Neural progenitor cell (in vitro differentiated cells): ENCODE measurements around the gene TEX26. TPM values are rescaled to one million over a fixed set of nuclear protein-coding genes. Genes with fewer than 3 reads are reported as not detected.
A peak's percentile ranks its signal among the peaks of the same experiment; 100 is the strongest.

Experiments used
- DNase-seq: peaks from one replicate; pipeline ENCODE4 v3.0.0-alpha.2; 2016; ENCODE audit warnings: low spot score
- H2AFZ ChIP-seq: fragments of 200-600 bp; sonication (generic); replicated peaks from 2 replicates; pipeline ENCODE4 v1.6.1; 2016; ENCODE audit warnings: antibody characterized with exemption
- H3F3A ChIP-seq: fragments of 200-600 bp; sonication (generic); 2 replicates; pipeline ENCODE4 v1.6.1; 2016; ENCODE audit warnings: antibody characterized with exemption, low read depth
- H3K27ac ChIP-seq: fragments of 200-600 bp; sonication (generic); 2 replicates; pipeline ENCODE4 v1.5.1; 2016; ENCODE audit warnings: mild to moderate bottlenecking
- H3K27me3 ChIP-seq: fragments of 200-600 bp; sonication (generic); 2 replicates; pipeline ENCODE4 v1.6.1; 2016; ENCODE audit warnings: mild to moderate bottlenecking, moderate library complexity
- H3K36me3 ChIP-seq: fragments of 200-600 bp; sonication (generic); 2 replicates; pipeline ENCODE4 v1.5.1; 2016
- H3K4me1 ChIP-seq: fragments of 200-600 bp; sonication (generic); 2 replicates; pipeline ENCODE4 v1.6.1; 2016; ENCODE audit warnings: mixed run types
- H3K4me2 ChIP-seq: fragments of 200-600 bp; sonication (generic); 2 replicates; pipeline ENCODE4 v1.6.1; 2016
- H3K4me3 ChIP-seq: fragments of 200-600 bp; sonication (generic); 2 replicates; pipeline ENCODE4 v1.5.1; 2016
- H3K79me2 ChIP-seq: fragments of 200-600 bp; sonication (generic); 2 replicates; pipeline ENCODE4 v1.6.1; 2016; ENCODE audit warnings: low read depth
- H3K9ac ChIP-seq: fragments of 200-600 bp; sonication (generic); 2 replicates; pipeline ENCODE4 v1.6.1; 2016
- H3K9me3 ChIP-seq: fragments of 200-600 bp; sonication (generic); 2 replicates; pipeline ENCODE4 v1.5.1; 2016; ENCODE audit warnings: low read depth
- H4K20me1 ChIP-seq: fragments of 200-600 bp; sonication (generic); 2 replicates; pipeline ENCODE4 v1.6.1; 2016; ENCODE audit warnings: low read depth
- H3K27ac Mint-ChIP-seq: 3 replicates; pipeline ENCODE4 v1.8.0; 2021; ENCODE audit warnings: mixed read lengths
- H3K27me3 Mint-ChIP-seq: 2 replicates; pipeline ENCODE4 v1.8.0; 2022; ENCODE audit warnings: low read depth, mild to moderate bottlenecking, inconsistent platforms, moderate library complexity, mixed read lengths; ENCODE audit not compliant: insufficient read depth
- H3K36me3 Mint-ChIP-seq: 3 replicates; pipeline ENCODE4 v1.8.0; 2021; ENCODE audit warnings: mixed read lengths
- H3K4me1 Mint-ChIP-seq: 3 replicates; pipeline ENCODE4 v1.8.0; 2021; ENCODE audit warnings: mixed read lengths
- H3K4me3 Mint-ChIP-seq: 3 replicates; pipeline ENCODE4 v1.8.0; 2021; ENCODE audit warnings: mild to moderate bottlenecking, moderate library complexity, mixed read lengths
- H3K9me3 Mint-ChIP-seq: 3 replicates; pipeline ENCODE4 v1.8.0; 2020; ENCODE audit warnings: mixed read lengths
- CTCF ChIP-seq: fragments of 200-600 bp; sonication (generic); IDR thresholded peaks from 2 replicates; pipeline ENCODE4 v1.5.1; 2017; ENCODE audit warnings: antibody characterized with exemption, mild to moderate bottlenecking
- EZH2 ChIP-seq: fragments of 200-600 bp; sonication (generic); IDR thresholded peaks from 2 replicates; pipeline ENCODE4 v1.6.1; 2017; ENCODE audit warnings: antibody characterized with exemption, mild to moderate bottlenecking, moderate library complexity
- EZH2phosphoT487 ChIP-seq: fragments of 200-600 bp; sonication (generic); IDR thresholded peaks from 2 replicates; pipeline ENCODE4 v1.6.1; 2017; ENCODE audit warnings: antibody characterized with exemption
- total RNA-seq: library from RNA; depleted of rRNA; stranded (reverse); fragments of >200 nt; gene quantifications from 2 replicates; pipeline ENCODE4 v1.2.3, GENCODE V29; 2015; ENCODE audit warnings: low replicate concordance

The TEX26 gene
- total RNA-seq, 1 donor from 2014 or later, result not detected

GRCh38 chr13:30934803-30935202 lies 2.3 kb downstream of the TEX26 start:
- no peak for TF ChIP-seq EZH2
- TF ChIP-seq CTCF, result no peak
- TF ChIP-seq EZH2phosphoT487, result no peak
- no peaks in the 10 kb centered on the region for H3K9me3 ChIP-seq
- H4K20me1 ChIP-seq, result no peaks in the 10 kb centered on the region
- no peak overlapping the region for H3K4me3 ChIP-seq
- peaks cover 36% of the 10 kb centered on the region for H3K27me3 ChIP-seq
- H3K79me2 ChIP-seq, result no peaks in the 10 kb centered on the region
- H3K27ac Mint-ChIP-seq, result no peak overlapping the region
- H3K4me1 Mint-ChIP-seq, result peaks cover 19% of the 10 kb centered on the region
- peaks cover 5% of the 10 kb centered on the region for H3K27me3 Mint-ChIP-seq
- no peaks in the 10 kb centered on the region for H3K36me3 ChIP-seq
- no peaks in the 10 kb centered on the region for H3K36me3 Mint-ChIP-seq
- no peak for DNase-seq
- no peak overlapping the region for H3K4me3 Mint-ChIP-seq
- peaks cover 14% of the 10 kb centered on the region for H3K4me1 ChIP-seq
- H2AFZ ChIP-seq, result peak overlapping the region; percentile 40
- H3K9ac ChIP-seq, result no peak overlapping the region
- H3K27ac ChIP-seq, result no peak overlapping the region
- no peak overlapping the region for H3K4me2 ChIP-seq
- peaks cover 9% of the 10 kb centered on the region for H3K9me3 Mint-ChIP-seq
- no peaks in the 10 kb centered on the region for H3F3A ChIP-seq

GRCh38 chr13:30936971-30937370 lies 4.5 kb downstream of the TEX26 start:
- H3K36me3 Mint-ChIP-seq, result no peaks in the 10 kb centered on the region

GRCh38 chr13:30943881-30944280 lies 11.4 kb downstream of the TEX26 start:
- TF ChIP-seq CTCF (no peak), EZH2 (no peak), EZH2phosphoT487 (no peak)
- no peaks in the 10 kb centered on the region for H4K20me1 ChIP-seq
- no peaks in the 10 kb centered on the region for H3K36me3 Mint-ChIP-seq
- H3K4me2 ChIP-seq, result no peak overlapping the region
- H3K27ac ChIP-seq, result no peak overlapping the region
- H3K9me3 Mint-ChIP-seq, result peaks cover 20% of the 10 kb centered on the region
- no peaks in the 10 kb centered on the region for H3K4me1 ChIP-seq
- H3K4me1 Mint-ChIP-seq, result no peaks in the 10 kb centered on the region
- no peak overlapping the region for H3K4me3 ChIP-seq
- no peak overlapping the region for H2AFZ ChIP-seq
- no peak overlapping the region for H3K9ac ChIP-seq
- H3K27me3 Mint-ChIP-seq, result peaks cover 3% of the 10 kb centered on the region
- H3K27ac Mint-ChIP-seq, result no peak overlapping the region
- no peak for DNase-seq
- no peaks in the 10 kb centered on the region for H3K36me3 ChIP-seq
- H3F3A ChIP-seq, result no peaks in the 10 kb centered on the region
- no peak overlapping the region for H3K4me3 Mint-ChIP-seq
- H3K9me3 ChIP-seq, result no peaks in the 10 kb centered on the region
- no peaks in the 10 kb centered on the region for H3K79me2 ChIP-seq
- H3K27me3 ChIP-seq, result no peaks in the 10 kb centered on the region

More at GRCh38 chr13:30936971-30937370, 4.5 kb downstream of the TEX26 start:
- H3K4me1 ChIP-seq, result peaks cover 11% of the 10 kb centered on the region
- H3F3A ChIP-seq, result no peaks in the 10 kb centered on the region
- H3K9me3 ChIP-seq, result no peaks in the 10 kb centered on the region
- H3K27me3 Mint-ChIP-seq, result peaks cover 5% of the 10 kb centered on the region
- no peak overlapping the region for H3K27ac ChIP-seq
- no peak for DNase-seq
- H3K9ac ChIP-seq, result no peak overlapping the region
- no peak for TF ChIP-seq EZH2phosphoT487
- TF ChIP-seq EZH2, result no peak
- TF ChIP-seq CTCF, result no peak
- peaks cover 9% of the 10 kb centered on the region for H3K9me3 Mint-ChIP-seq
- H2AFZ ChIP-seq, result no peak overlapping the region
- H3K4me3 Mint-ChIP-seq, result no peak overlapping the region
- no peaks in the 10 kb centered on the region for H4K20me1 ChIP-seq
- H3K36me3 ChIP-seq, result no peaks in the 10 kb centered on the region
- peaks cover 23% of the 10 kb centered on the region for H3K27me3 ChIP-seq
- no peak overlapping the region for H3K27ac Mint-ChIP-seq
- no peak overlapping the region for H3K4me3 ChIP-seq
- H3K4me1 Mint-ChIP-seq, result peaks cover 14% of the 10 kb centered on the region
- H3K4me2 ChIP-seq, result no peak overlapping the region
- H3K79me2 ChIP-seq, result no peaks in the 10 kb centered on the region
